ENCODE data around the gene EIF1AX.

DNA sequence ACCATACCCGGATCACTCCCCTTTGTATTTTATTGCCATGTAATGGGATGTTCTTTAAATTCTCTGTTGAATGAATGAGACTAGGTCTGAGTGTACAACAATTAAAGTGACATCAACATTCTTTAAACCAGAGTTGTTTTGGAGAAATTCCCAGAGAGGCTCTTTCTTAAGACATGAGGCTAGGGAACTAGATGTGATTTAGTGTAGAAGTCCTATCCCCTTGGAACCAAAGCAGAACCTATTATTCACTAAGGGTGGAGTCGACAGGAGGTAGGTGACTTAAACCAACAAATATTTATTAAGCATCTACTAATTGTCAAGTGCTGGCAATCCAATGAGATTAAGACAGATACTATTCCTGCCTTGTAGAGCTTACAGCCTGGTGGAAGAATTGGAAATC, 1.7 kb downstream of the EIF1AX start:
- TF ChIP-seq, protein P1, sequence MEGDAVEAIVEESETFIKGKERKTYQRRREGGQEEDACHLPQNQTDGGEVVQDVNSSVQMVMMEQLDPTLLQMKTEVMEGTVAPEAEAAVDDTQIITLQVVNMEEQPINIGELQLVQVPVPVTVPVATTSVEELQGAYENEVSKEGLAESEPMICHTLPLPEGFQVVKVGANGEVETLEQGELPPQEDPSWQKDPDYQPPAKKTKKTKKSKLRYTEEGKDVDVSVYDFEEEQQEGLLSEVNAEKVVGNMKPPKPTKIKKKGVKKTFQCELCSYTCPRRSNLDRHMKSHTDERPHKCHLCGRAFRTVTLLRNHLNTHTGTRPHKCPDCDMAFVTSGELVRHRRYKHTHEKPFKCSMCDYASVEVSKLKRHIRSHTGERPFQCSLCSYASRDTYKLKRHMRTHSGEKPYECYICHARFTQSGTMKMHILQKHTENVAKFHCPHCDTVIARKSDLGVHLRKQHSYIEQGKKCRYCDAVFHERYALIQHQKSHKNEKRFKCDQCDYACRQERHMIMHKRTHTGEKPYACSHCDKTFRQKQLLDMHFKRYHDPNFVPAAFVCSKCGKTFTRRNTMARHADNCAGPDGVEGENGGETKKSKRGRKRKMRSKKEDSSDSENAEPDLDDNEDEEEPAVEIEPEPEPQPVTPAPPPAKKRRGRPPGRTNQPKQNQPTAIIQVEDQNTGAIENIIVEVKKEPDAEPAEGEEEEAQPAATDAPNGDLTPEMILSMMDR (IDR thresholded peaks at IDR 0.05) = no peak
- TF ChIP-seq EZH2 (IDR thresholded peaks at IDR 0.05) (no peak), EZH2phosphoT487 (IDR thresholded peaks at IDR 0.05) (no peak)

Data from neural progenitor cell (in vitro differentiated cells).